ENCODE results near the gene RHCE. TPM values are rescaled to one million over a fixed set of nuclear protein-coding genes. Genes with fewer than 3 reads are reported as not detected.
"Not testable (repeated sequence)": the region's sequence is repeated elsewhere in the genome, so short reads cannot be mapped to it uniquely, and the experiment has no call there.

RHCE gene
- total RNA-seq, 3 donors from 2014 or later = 0.32 to 0.66 TPM; not detected in 1

GRCh38 chr1:25338188-25338981 lies 82.2 kb downstream of the RHCE start, which contains the start of gene TMEM50A:
TMEM50A (plus strand) TSS chr1:25338334; CDS start chr1:25340487, 2,153 bp downstream.
- Histone ChIP-seq H3K9me3 (no peaks in the 10 kb centered on the region), H3K27me3 (no peaks in the 10 kb centered on the region), H3K36me3 (no peaks in the 10 kb centered on the region), H3K4me1 (peaks cover 2 to 7% of the 10 kb centered on the region in 2 donors), H3K27ac (peak within 1 kb of the TSS; percentile 92), H3K4me3 (peak within 1 kb of the TSS; percentile 77 to 93 (median 79))
- intact Hi-C loops (cut with DNase I; ENCODE audit: low total_unique reads) = no loop called here
- peak; percentile 85 to 89 for DNase-seq (ENCODE audit: low spot score in 2 of 2)
- TF ChIP-seq CTCF (IDR thresholded peaks at IDR 0.05) = no peak
- peak; percentile 68 for TF ChIP-seq POLR2A (IDR thresholded peaks at IDR 0.05)
- peak; percentile 68 to 85 (median 68) for TF ChIP-seq POLR2AphosphoS5 (IDR thresholded peaks at IDR 0.05)

GRCh38 chr1:25337483-25338187 lies 83.0 kb downstream of the RHCE start:
- Histone ChIP-seq H3K4me3 (peak overlapping the region; percentile 77 to 93 (median 79)), H3K27ac (peak overlapping the region; percentile 92)
- H3K36me3 ChIP-seq; H3K4me1 ChIP-seq; H3K27me3 ChIP-seq; intact Hi-C loops (cut with DNase I; ENCODE audit: low total_unique reads); DNase-seq (ENCODE audit: low spot score in 2 of 2); H3K9me3 ChIP-seq: not testable (repeated sequence)

DNA sequence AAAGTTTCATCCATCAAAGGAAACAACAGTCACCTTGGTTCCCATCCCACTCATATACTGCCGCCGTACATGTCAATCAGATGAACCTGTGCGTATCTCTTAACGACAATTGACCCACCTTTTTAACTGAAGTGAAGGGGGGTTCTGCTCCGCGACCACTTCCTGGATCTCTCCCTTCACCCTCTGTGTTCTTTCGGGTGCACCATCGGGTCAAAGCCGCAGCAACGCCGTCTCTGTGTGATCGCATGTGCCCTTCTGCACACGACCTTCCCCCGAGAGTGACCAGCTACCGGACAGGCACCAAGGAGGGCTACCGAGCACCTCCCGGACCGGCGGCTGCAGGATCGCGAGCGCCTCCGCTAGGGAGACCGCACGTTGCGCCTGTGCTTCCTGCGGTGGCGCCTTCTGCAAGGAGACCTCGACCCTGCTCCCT lies 83.7 kb downstream of the RHCE start:
- H3K27me3 ChIP-seq; H3K4me1 ChIP-seq; intact Hi-C loops (cut with DNase I; ENCODE audit: low total_unique reads); H3K9me3 ChIP-seq; H3K36me3 ChIP-seq; DNase-seq (ENCODE audit: low spot score in 2 of 2): not testable (repeated sequence)
- Histone ChIP-seq H3K4me3 (peak overlapping the region; percentile 49 to 79 (median 64)), H3K27ac (peak overlapping the region in 1 of 2 donors; percentile 58)

- H3K4me3 ChIP-seq; H3K36me3 ChIP-seq; H3K27me3 ChIP-seq; H3K4me1 ChIP-seq; DNase-seq (ENCODE audit: low spot score in 2 of 2); H3K27ac ChIP-seq; H3K9me3 ChIP-seq; intact Hi-C loops (cut with DNase I; ENCODE audit: low total_unique reads): not testable (repeated sequence)
These were observed 90.7 kb downstream of the RHCE start for GRCh38 chr1:25329950-25330349.

DNA sequence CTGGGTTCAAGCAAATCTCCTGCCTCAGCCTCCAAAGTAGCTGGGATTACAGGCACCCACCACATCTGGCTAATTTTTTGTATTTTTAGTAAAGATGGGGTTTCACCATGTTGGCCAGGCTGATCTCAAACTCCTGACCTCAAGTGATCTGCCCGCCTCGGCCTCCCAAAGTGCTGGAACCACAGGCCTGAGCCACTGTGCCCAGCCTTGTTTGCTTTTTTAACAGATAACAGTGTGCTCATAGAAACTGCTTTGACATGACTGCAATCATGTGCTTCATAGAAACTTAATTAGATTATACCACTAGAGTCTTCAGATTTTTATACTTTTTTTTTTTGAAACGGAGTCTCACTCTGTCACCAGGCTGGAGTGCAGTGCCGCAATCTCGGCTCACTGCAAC lies 91.3 kb downstream of the RHCE start:
- H3K27me3 ChIP-seq; DNase-seq (ENCODE audit: low spot score in 2 of 2); H3K4me3 ChIP-seq; H3K36me3 ChIP-seq; intact Hi-C loops (cut with DNase I; ENCODE audit: low total_unique reads); H3K9me3 ChIP-seq; H3K4me1 ChIP-seq: not testable (repeated sequence)
- peak overlapping the region in 1 of 2 donors; percentile 61 for H3K27ac ChIP-seq

- H3K4me1 ChIP-seq; DNase-seq (ENCODE audit: low spot score in 2 of 2); intact Hi-C loops (cut with DNase I; ENCODE audit: low total_unique reads); H3K9me3 ChIP-seq; H3K4me3 ChIP-seq; H3K36me3 ChIP-seq; H3K27me3 ChIP-seq; H3K27ac ChIP-seq: not testable (repeated sequence)
- peak in 1 of 3 donors; percentile 16 for TF ChIP-seq POLR2AphosphoS5 (IDR thresholded peaks at IDR 0.05)
These were observed 91.8 kb downstream of the RHCE start for GRCh38 chr1:25328791-25329185.

DNA sequence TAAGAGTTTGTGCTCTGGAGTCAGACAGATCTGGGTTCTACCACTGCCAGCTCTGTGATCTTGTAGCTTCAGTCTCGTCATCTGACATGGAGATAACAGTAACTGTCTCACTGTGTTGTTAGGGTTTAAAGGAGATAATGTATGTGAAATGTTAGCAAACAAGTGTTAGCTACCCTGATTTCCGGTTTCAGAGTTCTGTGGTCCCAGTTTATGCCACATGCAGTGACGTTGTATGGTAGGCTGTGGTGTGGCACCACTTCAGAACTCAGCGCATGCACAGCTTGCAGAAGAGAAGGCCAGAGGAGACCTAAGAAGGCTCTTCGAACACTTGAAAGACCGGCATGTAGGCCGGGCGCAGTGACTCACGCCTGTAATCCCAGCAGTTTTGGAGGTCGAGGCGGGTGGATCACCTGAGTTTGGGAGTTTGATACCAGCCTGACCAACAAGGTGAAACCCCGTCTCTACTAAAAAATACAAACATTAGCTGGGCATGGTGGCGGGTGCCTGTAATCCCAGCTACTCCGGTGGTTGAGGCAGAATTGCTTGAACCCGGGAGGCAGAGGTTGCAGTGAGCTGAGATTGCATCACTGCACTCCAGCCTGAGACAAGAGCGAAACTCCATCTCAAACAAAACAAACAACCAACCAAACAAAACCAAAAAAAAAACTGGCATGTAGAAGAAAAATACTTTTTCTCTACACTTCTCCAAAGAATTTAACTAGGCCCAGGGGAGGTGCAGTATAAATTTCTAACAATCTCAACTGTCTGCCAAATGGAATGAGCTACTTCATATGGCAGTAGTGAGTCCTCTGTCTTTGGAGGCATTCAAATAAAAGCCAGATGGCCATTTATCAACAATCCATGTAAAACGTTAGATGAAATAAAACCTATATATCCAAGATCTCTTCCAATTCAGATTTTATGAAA lies 92.5 kb downstream of the RHCE start:
- H3K27ac ChIP-seq; H3K4me3 ChIP-seq; H3K4me1 ChIP-seq; H3K9me3 ChIP-seq; H3K27me3 ChIP-seq; intact Hi-C loops (cut with DNase I; ENCODE audit: low total_unique reads); DNase-seq (ENCODE audit: low spot score in 2 of 2); H3K36me3 ChIP-seq: not testable (repeated sequence)

DNA sequence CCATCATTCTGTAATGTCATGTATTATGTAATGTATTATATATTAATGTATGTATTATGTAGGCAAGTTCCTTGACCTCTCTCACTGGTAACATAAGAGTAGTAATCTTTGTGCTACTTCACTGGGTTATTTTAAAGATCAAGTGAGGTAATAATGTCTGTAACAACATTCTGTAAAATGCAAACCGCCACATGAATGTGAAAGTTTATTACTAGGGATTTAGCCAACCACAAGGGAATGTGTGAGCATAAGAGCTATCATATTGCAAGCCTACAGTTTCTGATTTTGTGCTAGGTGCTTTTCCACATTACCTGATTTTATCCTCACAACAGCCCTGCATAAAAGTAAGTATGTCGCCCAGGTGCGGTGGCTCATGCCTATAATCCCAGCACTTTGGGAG lies 96.2 kb downstream of the RHCE start:
- H3K36me3 ChIP-seq; H3K4me1 ChIP-seq; intact Hi-C loops (cut with DNase I; ENCODE audit: low total_unique reads); H3K4me3 ChIP-seq; H3K27ac ChIP-seq; DNase-seq (ENCODE audit: low spot score in 2 of 2); H3K27me3 ChIP-seq; H3K9me3 ChIP-seq: not testable (repeated sequence)

- H3K4me1 ChIP-seq; H3K27me3 ChIP-seq; intact Hi-C loops (cut with DNase I; ENCODE audit: low total_unique reads); H3K36me3 ChIP-seq; H3K9me3 ChIP-seq; H3K4me3 ChIP-seq; H3K27ac ChIP-seq; DNase-seq (ENCODE audit: low spot score in 2 of 2): not testable (repeated sequence)
These were observed 98.5 kb downstream of the RHCE start for GRCh38 chr1:25322127-25322526.

GRCh38 chr1:25320314-25320938 lies 100.2 kb downstream of the RHCE start:
- H3K4me1 ChIP-seq; DNase-seq (ENCODE audit: low spot score in 2 of 2); H3K36me3 ChIP-seq; H3K27me3 ChIP-seq; H3K9me3 ChIP-seq; intact Hi-C loops (cut with DNase I; ENCODE audit: low total_unique reads); H3K27ac ChIP-seq; H3K4me3 ChIP-seq: not testable (repeated sequence)

All from breast epithelium (tissue), 4 donors.